KBM-7 (cell line): ENCODE data around the gene PSMB11.
"Not testable (repeated sequence)": the region's sequence is repeated elsewhere in the genome, so short reads cannot be mapped to it uniquely, and the experiment has no call there.

Experiments used
- DNase-seq: peaks from one replicate; pipeline ENCODE4 v3.0.0-alpha.2; 2015
- in situ Hi-C: fragments of 300-500 bp; cut with MboI; formaldehyde crosslinking; loops from 2 replicates; pipeline ENCODE4 v1.14.3; 2020; ENCODE audit warnings: low sequenced_read_pairs, low pct_unique_long_range_greater_than_20kb, mixed read lengths

The PSMB11 gene, protein sequence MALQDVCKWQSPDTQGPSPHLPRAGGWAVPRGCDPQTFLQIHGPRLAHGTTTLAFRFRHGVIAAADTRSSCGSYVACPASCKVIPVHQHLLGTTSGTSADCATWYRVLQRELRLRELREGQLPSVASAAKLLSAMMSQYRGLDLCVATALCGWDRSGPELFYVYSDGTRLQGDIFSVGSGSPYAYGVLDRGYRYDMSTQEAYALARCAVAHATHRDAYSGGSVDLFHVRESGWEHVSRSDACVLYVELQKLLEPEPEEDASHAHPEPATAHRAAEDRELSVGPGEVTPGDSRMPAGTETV

GRCh38 chr14:23042162-23042965 is at the start of gene PSMB11:
Gene PSMB11 (plus strand): TSS chr14:23042212. CDS start chr14:23042226, 14 bp downstream.
- in situ Hi-C loops = no loop called here
- no peak for DNase-seq

DNA sequence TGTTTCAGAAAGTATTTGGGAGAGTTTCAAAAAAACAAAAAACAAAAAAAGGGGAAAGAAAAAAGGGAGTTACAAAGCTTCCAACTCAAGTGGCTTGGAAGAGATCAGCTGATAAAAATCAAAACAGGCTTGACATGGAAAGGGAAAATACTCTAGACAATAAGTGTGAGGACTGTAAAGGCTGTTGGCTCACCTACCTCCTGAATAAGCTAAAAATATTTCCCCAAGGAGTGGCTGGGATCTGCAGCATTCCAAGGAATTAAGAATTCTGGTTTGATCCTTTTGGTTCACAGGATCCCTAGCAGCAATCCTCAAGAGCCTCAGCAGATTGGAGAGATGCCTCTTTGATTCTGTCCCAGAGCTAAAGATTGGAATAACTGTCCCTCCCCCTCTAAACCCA is 48.5 kb upstream of the PSMB11 start:
- DNase-seq = no peak
- in situ Hi-C loops = no loop called here

DNA sequence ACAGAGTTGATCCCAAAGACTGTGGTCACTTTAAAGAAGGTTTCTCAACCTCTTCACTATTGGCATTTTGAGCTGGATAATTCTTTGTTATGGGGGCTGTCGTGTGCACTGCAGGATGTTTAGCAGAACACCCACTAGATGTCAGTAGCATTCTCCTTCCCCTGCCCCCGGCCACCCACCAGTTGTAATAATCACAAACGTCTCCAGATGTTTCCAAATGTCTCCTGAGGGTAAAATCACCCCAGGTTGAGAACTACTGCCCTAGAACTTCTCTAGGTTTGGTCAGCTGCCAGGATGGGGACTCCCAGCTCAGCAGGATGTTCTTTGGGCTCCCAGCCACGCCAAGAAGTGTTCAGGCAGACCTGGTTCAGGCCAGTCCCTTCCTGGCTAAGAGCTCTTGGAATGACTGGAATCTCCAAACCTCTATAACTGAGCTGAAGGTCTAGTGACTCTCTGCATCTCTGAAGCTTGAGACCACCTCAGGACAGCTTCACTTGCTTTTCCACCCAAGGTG is 47.2 kb upstream of the PSMB11 start:
- in situ Hi-C loops = no loop called here
- DNase-seq = peak; percentile 73

- DNase-seq = no peak
These were observed 46.0 kb upstream of the PSMB11 start for GRCh38 chr14:22995889-22996625.

DNA sequence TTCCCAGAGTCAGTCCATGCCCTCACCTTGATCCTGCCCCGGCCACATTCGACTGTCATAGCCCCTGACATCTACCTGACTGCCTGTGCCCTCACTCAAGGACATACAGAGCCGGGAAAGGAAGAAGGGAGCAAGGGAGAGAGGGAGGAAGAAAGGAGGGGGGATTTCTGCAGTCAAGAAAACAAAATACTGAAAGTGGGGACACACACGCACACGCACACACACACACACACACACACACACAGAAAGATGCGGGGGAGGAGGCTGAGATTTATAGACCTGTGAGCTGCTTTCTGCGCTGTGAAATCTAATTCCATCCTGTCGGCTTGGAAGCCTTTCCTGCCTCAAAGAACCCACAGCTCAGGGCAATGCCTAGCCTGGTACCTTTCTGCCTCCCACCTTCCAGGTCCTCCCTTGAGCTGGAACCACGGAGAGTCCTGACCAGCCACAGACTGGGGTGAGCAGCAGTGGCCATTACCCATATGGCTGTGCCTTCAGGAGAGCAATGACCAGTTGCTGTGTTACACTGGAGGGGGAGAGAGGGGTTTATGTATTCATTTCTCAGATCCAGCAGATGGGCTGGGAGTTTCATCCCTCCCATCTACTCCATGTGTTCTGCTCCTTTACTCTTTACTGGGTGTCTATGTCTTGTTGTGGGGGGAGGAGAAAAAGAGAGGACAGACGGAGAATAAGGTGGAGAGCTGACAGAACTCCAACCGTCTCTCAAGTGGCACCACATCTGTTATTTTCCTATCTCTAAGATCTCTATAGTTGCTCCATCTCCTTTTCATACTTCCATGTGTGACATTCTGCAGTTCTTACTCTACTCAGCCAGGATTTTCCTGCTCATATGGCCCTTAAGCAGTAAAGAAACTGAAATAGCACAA is 45.0 kb upstream of the PSMB11 start:
- DNase-seq = no peak
- in situ Hi-C loops = no loop called here

More at GRCh38 chr14:22995889-22996625, 46.0 kb upstream of the PSMB11 start:
- in situ Hi-C loops = no loop called here

- no peak for DNase-seq
These were observed 44.2 kb upstream of the PSMB11 start for GRCh38 chr14:22997676-22998323.

DNA sequence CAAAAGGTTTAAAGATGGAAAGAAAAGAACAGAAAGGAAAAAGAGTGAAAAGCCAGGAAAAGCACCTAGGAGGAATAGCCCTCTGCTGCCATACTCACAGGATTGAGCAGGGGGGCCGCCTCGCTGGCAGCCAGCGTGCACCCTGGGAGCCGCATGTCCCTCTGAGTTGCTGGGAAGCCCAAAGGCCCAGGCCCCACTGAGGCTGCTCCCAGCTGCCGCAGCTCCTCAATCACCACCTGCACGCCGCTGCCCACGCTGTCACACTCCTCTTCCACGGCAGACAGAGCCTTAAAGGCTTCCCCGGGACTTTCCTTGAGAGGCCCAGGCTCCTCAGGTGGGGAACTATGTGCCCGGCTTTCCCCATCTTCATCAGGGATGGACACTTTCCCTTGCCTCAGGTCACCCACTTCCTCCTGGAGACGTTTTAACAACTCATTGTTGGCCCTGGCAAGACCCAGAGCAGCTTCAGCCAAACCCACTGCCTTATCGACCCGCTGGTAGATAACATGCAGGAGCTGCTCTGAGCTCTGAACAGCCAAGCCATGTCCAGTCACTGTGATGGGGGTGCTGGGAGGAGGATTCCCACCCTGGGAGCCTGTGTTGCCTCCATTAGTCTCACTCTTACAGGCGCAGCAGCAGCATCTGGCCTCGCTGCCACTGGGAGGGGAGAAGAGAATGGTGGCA is 43.5 kb upstream of the PSMB11 start:
- no peak for DNase-seq
- in situ Hi-C loops = no loop called here

More at GRCh38 chr14:22997676-22998323, 44.2 kb upstream of the PSMB11 start:
- in situ Hi-C loops = no loop called here

GRCh38 chr14:23000860-23001259 is 41.2 kb upstream of the PSMB11 start:
- in situ Hi-C loops = no loop called here

GRCh38 chr14:23002592-23002991 is 39.4 kb upstream of the PSMB11 start:
- in situ Hi-C loops = no loop called here
- DNase-seq = no peak

More at GRCh38 chr14:23000860-23001259, 41.2 kb upstream of the PSMB11 start:
- no peak for DNase-seq

DNA sequence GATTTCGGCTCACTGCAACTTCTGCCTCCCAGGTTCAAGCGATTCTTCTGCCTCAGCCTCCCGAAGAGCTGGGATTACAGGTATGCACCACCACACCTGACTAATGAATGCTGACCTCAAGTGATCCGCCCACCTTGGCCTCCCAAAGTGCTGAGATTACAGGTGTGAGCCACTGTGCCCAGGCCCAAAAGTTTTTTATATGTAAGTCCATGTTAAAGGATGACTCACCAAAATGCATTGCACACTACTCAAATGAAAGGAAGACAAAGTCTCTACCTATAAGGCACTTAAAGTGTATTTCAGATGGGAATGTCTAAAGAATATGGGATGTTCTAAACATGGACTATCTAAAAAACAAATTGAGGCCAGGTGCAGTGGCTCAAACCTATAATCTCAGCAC is 37.7 kb upstream of the PSMB11 start:
- DNase-seq, in situ Hi-C loops: not testable (repeated sequence)

DNA sequence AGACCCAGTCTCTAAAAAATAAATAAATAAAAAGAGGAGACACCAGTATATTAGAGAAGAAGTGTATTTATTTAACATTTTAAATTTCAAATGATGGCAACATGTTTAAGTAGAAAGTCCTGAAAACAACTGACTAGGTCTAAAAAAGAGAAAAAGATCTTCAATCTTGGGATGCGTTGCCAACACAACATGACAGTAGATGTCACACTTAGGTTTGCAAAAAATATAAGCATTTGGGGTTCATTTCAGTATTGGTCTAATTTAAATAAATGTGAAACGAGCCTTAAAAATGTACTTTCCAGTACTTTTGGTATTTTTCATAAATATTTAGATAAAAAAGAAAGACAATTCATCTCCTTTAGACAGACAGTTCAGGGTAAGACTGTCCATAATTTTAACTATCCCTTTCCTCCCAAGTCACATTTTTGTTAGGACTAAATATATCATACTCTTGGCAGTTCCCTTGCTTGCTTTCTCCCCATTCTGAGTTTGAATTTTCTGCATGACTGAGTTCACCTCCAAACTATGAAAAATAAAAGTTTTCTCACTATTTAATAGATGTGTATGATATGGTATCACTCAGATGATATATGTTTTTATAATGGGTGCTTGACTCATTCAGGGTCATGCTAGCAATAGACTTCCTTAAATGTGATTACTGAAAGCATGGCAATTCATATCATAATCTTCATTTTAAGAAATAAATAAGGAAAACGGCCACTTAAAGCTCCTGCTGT is 36.4 kb upstream of the PSMB11 start:
- DNase-seq = no peak
- in situ Hi-C loops = no loop called here

- DNase-seq = peak; percentile 29
- in situ Hi-C loops = no loop called here
These were observed 35.9 kb upstream of the PSMB11 start for GRCh38 chr14:23006188-23006534.

DNA sequence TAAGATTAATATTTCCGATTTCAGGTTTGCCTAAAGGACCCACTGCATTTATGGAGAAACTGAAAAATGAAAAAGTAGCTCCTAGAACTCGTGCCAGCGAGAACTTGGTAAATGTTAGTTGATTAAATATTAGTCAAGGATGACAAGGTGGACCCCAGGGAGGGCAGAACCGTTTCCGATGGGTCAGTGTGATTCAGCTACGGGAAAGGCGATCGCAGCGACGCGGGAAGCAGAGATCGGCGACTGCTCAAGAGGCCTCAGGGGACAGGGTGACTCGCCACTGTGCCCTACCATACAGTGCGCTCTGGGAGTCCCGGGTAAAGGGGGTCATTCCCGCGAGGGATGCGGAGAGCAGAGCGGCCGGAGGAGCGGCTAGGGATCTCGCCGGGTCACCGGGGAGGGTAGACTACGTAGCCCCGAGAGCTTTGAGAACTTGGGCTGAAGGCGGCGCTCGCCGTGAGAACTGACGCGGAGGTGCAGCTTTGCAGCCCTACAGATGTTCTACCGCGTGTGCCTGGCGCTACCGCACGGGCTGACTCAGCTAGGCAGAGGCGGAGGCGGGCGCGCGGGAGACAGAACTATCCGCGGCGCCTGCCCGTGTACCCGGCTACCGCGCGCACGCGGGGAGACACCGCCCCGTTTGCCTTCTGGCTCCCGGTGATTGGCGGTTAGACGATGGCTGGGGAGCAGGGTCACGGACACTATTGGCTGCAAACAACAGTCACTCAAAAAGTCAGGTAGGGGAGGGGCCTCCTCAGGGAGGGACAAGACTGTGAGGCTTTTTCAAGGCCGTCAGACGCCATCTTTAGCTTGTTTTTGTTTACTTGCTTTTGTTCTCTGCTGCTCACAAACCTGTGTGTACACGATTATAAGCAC is 35.2 kb upstream of the PSMB11 start:
- in situ Hi-C loops = no loop called here
- DNase-seq = peak; percentile 99

- DNase-seq = peak; percentile 78
- in situ Hi-C loops = no loop called here
These were observed 33.2 kb upstream of the PSMB11 start for GRCh38 chr14:23008831-23009230.

DNA sequence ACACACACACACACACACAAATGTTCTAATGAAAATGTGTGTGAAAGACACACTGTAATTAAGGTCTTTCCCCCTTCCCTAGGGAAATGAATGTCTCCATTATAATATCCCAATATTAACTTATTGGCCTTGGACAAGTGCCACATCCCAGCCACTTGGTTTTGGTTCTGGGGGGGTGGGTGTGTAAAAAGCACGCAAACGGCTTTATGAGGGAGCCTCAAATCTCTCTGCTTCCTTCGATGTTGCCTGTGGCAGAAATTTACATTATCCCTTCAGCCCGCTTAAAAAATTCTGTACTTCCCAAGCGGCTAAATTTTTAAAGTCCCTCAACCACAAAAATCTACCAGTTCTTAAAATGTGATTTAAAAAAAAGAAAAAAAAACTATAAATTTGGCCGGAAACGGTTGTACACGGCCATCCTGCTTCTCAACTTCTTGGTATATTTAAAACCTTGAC is 32.5 kb upstream of the PSMB11 start:
- DNase-seq = no peak
- in situ Hi-C loops = no loop called here
